IMR-90 (cell line): ENCODE data around the gene PKD1L1. TPM values are rescaled to one million over a fixed set of nuclear protein-coding genes. Genes with fewer than 3 reads are reported as not detected.
"Not testable (repeated sequence)": the region's sequence is repeated elsewhere in the genome, so short reads cannot be mapped to it uniquely, and the experiment has no call there.

Experiments
- ATAC-seq: fragments of 200-7000 bp; cut with Tn5 transposase; 2 replicates; pipeline ENCODE4 v1.9.1; 2020; ENCODE audit warnings: low read depth, mild to moderate bottlenecking, moderate library complexity
- BruUV-seq: library from RNA; stranded (reverse); fragments of 400-500 nt; replicated peaks from 2 replicates; lab custom pipeline; 2021; lab: Mats Ljungman, UMichigan
- CTCF ChIA-PET: fragments of 300-600 bp; formaldehyde crosslinking; extraction: SDS; loops from one replicate; lab custom pipeline; 2021; ENCODE audit warnings: antibody characterized with exemption; lab: Yijun Ruan, JAX
- POLR2A ChIA-PET: fragments of 300-600 bp; sonication (Branson Sonifier 250); formaldehyde crosslinking; loops from one replicate; lab custom pipeline; 2022; ENCODE audit warnings: antibody characterized with exemption; ENCODE audit not compliant: unreplicated experiment; lab: Charles Lee
- DNase-seq: peaks from one replicate; pipeline ENCODE4 v3.0.0; 2013
- H2AFZ ChIP-seq: replicated peaks from 2 replicates; pipeline ENCODE3; 2013; ENCODE audit warnings: low read length, mild to moderate bottlenecking; ENCODE audit not compliant: poor library complexity
- H2AK5ac ChIP-seq: 2 replicates; pipeline ENCODE4 v1.6.1; 2013; ENCODE audit warnings: low read depth, low read length, inconsistent platforms
- H2AK9ac ChIP-seq: replicated peaks from 2 replicates; pipeline ENCODE3; 2013; ENCODE audit warnings: mild to moderate bottlenecking, low read depth, low read length, moderate library complexity; ENCODE audit not compliant: poor library complexity
- H2BK120ac ChIP-seq: 2 replicates; pipeline ENCODE4 v1.6.1; 2013; ENCODE audit warnings: low read depth, low read length, inconsistent platforms
- H2BK15ac ChIP-seq: 3 replicates; pipeline ENCODE4 v1.6.1; 2013; ENCODE audit warnings: low read depth, low read length, inconsistent platforms
- H2BK20ac ChIP-seq: 2 replicates; pipeline ENCODE4 v1.6.1; 2013; ENCODE audit warnings: low read depth, mild to moderate bottlenecking, inconsistent platforms, low read length, moderate library complexity
- H2BK5ac ChIP-seq: 2 replicates; pipeline ENCODE4 v1.6.1; 2013; ENCODE audit warnings: mild to moderate bottlenecking, low read depth, low read length, inconsistent platforms; ENCODE audit not compliant: poor library complexity, severe bottlenecking
- H3K14ac ChIP-seq: replicated peaks from 2 replicates; pipeline ENCODE4 v1.6.1; 2013; ENCODE audit warnings: low read depth, low read length, inconsistent platforms
- H3K18ac ChIP-seq: 2 replicates; pipeline ENCODE4 v1.6.1; 2013; ENCODE audit warnings: low read depth, low read length, control low read depth
- H3K23ac ChIP-seq: 2 replicates; pipeline ENCODE4 v1.6.1; 2013; ENCODE audit warnings: low read depth, low read length, inconsistent platforms
- H3K27ac ChIP-seq: 2 replicates; pipeline ENCODE4 v1.5.1; 2013; ENCODE audit warnings: mild to moderate bottlenecking, control low read depth, low read length; ENCODE audit not compliant: insufficient read depth
- H3K27me3 ChIP-seq: 2 replicates; pipeline ENCODE4 v1.6.1; 2013; ENCODE audit warnings: low read length; ENCODE audit not compliant: control insufficient read depth, insufficient read depth
- H3K36me3 ChIP-seq: 2 replicates; pipeline ENCODE4 v1.6.1; 2013; ENCODE audit warnings: low read length, mixed read lengths; ENCODE audit not compliant: control insufficient read depth, insufficient read depth
- H3K4ac ChIP-seq: 2 replicates; pipeline ENCODE4 v1.6.1; 2013; ENCODE audit warnings: low read depth, low read length, inconsistent platforms
- H3K4me1 ChIP-seq: 2 replicates; pipeline ENCODE4 v1.6.1; 2013; ENCODE audit warnings: low read length, mixed read lengths; ENCODE audit not compliant: control insufficient read depth, insufficient read depth
- H3K4me2 ChIP-seq: 2 replicates; pipeline ENCODE4 v1.6.1; 2013; ENCODE audit warnings: low read depth, mild to moderate bottlenecking, control low read depth, low read length, moderate library complexity
- H3K4me3 ChIP-seq: 2 replicates; pipeline ENCODE4 v1.5.1; 2013; ENCODE audit warnings: low read depth, mild to moderate bottlenecking, control low read depth, low read length, moderate library complexity; ENCODE audit not compliant: insufficient read depth
- H3K56ac ChIP-seq: 2 replicates; pipeline ENCODE4 v1.6.1; 2013; ENCODE audit warnings: low read length, inconsistent platforms; ENCODE audit not compliant: insufficient read depth; ENCODE audit errors: extremely low read depth
- H3K79me1 ChIP-seq, 2 experiments: 2 replicates each; pipeline ENCODE4 v1.6.1; 2013; ENCODE audit warnings: low read length in 2 of 2, inconsistent platforms in 1 of 2, low read depth in 1 of 2
- H3K9ac ChIP-seq: 2 replicates; pipeline ENCODE4 v1.6.1; 2013; ENCODE audit warnings: low read depth, low read length, control low read depth
- H3K9me1 ChIP-seq: 2 replicates; pipeline ENCODE4 v1.6.1; 2013; ENCODE audit warnings: low read length, inconsistent platforms; ENCODE audit not compliant: insufficient read depth
- H3K9me3 ChIP-seq: 2 replicates; pipeline ENCODE4 v1.6.1; 2013; ENCODE audit warnings: low read length; ENCODE audit not compliant: control insufficient read depth, insufficient read depth
- H4K20me1 ChIP-seq: 2 replicates; pipeline ENCODE4 v1.6.1; 2013; ENCODE audit warnings: low read length, inconsistent platforms; ENCODE audit not compliant: insufficient read depth
- H4K5ac ChIP-seq: 2 replicates; pipeline ENCODE4 v1.6.1; 2013; ENCODE audit warnings: mild to moderate bottlenecking, low read depth, low read length, control low read depth
- H4K8ac ChIP-seq, 2 experiments: 2 replicates each; pipeline ENCODE4 v1.6.1; 2013; ENCODE audit warnings: low read depth in 2 of 2, low read length in 2 of 2, control low read depth in 1 of 2, inconsistent platforms in 1 of 2
- H4K91ac ChIP-seq: 2 replicates; pipeline ENCODE4 v1.6.1; 2013; ENCODE audit warnings: low read depth, low read length, inconsistent platforms; ENCODE audit not compliant: insufficient read depth
- WGBS, 2 experiments: methylation state at CpG; one replicate each; pipeline versions ENCODE4 v1.1.5 to v1.1.7; 2013; ENCODE audit warnings: missing lambda C conversion rate in 2 of 2; ENCODE audit not compliant: insufficient read length in 1 of 2; ENCODE audit errors: extremely low coverage in 2 of 2; 5-methylcytosine and 5-hydroxymethylcytosine counted together
- dilution Hi-C: fragments of 300-500 bp; cut with HindIII; formaldehyde crosslinking; loops from one replicate; pipeline ENCODE4 v1.14.3; 2018; ENCODE audit warnings: low sequenced_read_pairs; ENCODE audit not compliant: unreplicated experiment
- in situ Hi-C: fragments of 300-500 bp; cut with MboI; formaldehyde crosslinking; loops from 3 replicates; pipeline ENCODE4 v1.14.3; 2019; ENCODE audit warnings: low sequenced_read_pairs, inconsistent platforms, mixed read lengths
- intact Hi-C: fragments of 100-400 bp; cut with micrococcal nuclease; formaldehyde crosslinking; loops from 2 replicates; pipeline ENCODE4 v1.10.0; 2022
- polyA plus RNA-seq, 3 experiments: library from polyadenylated mRNA; depleted of rRNA; stranded (reverse); fragments of >200 nt; gene quantifications; 2 replicates each; pipeline ENCODE4 v1.2.3, GENCODE V29; 2012; ENCODE audit warnings: low replicate concordance in 1 of 3
- total RNA-seq: library from RNA; depleted of rRNA; stranded (reverse); fragments of >200 nt; gene quantifications from 2 replicates; pipeline ENCODE4 v1.2.3, GENCODE V29; 2012

The PKD1L1 gene
- total and polyA plus RNA-seq, 2 of the 4 experiments (the other 2 are of a cell fraction) = under 0.01 to 0.15 TPM

GRCh38 chr7:47916514-47916913 is 31.8 kb downstream of the PKD1L1 start:
- H3K14ac ChIP-seq, H3K23ac ChIP-seq, H2BK5ac ChIP-seq, in situ Hi-C loops, H3K36me3 ChIP-seq, H3K9me1 ChIP-seq, H2BK15ac ChIP-seq, intact Hi-C loops, POLR2A ChIA-PET, BruUV-seq, H2AK9ac ChIP-seq, H2BK20ac ChIP-seq, CTCF ChIA-PET, H4K5ac ChIP-seq, H4K8ac ChIP-seq, H2AK5ac ChIP-seq, H4K91ac ChIP-seq, H2AFZ ChIP-seq, H3K18ac ChIP-seq, H3K9me3 ChIP-seq, H3K4me2 ChIP-seq, H4K20me1 ChIP-seq, H2BK120ac ChIP-seq, H3K9ac ChIP-seq, ATAC-seq, H3K56ac ChIP-seq, H3K27ac ChIP-seq, dilution Hi-C loops, H3K4me1 ChIP-seq, H3K4ac ChIP-seq, H3K79me1 ChIP-seq, DNase-seq, H3K4me3 ChIP-seq: not testable (repeated sequence)
- no CpG with 5 or more reads among the region's 1 CpG for WGBS, 2 experiments
- H3K27me3 ChIP-seq = peaks cover 30% of the 10 kb centered on the region
